Coronary artery (tissue), 2 donors: ENCODE data around the gene UNG.

Experiments
- DNase-seq: peaks from one replicate; pipeline ENCODE4 v3.0.0-alpha.2; 2017; ENCODE audit warnings: low spot score
- H3K27ac ChIP-seq, 2 donors: fragments of 200-600 bp; sonication (generic); one replicate each; pipeline ENCODE4 v1.5.1; 2016 to 2019
- H3K4me3 ChIP-seq: fragments of 200-600 bp; sonication (generic); 2 replicates; pipeline ENCODE4 v1.5.1; 2016; ENCODE audit warnings: mild to moderate bottlenecking, moderate library complexity
- CTCF ChIP-seq: fragments of 200-600 bp; sonication (generic); IDR thresholded peaks from one replicate; pipeline ENCODE4 v1.5.1; 2019; ENCODE audit warnings: antibody characterized with exemption

UNG gene

GRCh38 chr12:109099431-109100020 lies 2.1 kb downstream of the UNG start:
- H3K4me3 ChIP-seq, result peak overlapping the region; percentile 83
- no peak for TF ChIP-seq CTCF

DNA sequence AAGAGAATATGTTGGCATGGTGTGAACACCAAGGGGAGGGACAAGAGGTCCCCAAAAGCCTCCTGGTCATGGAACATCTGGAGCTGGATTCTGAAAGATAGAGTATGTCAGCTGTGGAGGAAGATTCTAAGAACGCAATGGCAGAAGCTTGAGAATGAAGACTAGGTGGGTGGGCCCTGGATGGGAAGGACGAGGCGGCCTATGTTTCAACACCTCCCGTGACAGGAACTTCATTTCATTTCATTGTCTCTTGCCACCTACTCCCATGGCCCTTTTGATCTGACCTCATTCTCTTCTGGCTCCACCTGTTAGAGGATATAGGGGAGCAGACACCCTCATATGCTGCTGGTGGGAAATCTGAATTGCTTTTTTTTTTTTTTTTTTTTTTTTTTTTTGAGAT lies 3.3 kb downstream of the UNG start:
- TF ChIP-seq CTCF, result no peak
- no peak for DNase-seq
- Histone ChIP-seq H3K27ac (no peak overlapping the region), H3K4me3 (no peak overlapping the region)

More at GRCh38 chr12:109099431-109100020, 2.1 kb downstream of the UNG start:
- peak overlapping the region; percentile 85 to 93 for H3K27ac ChIP-seq
- DNase-seq, result no peak

DNA sequence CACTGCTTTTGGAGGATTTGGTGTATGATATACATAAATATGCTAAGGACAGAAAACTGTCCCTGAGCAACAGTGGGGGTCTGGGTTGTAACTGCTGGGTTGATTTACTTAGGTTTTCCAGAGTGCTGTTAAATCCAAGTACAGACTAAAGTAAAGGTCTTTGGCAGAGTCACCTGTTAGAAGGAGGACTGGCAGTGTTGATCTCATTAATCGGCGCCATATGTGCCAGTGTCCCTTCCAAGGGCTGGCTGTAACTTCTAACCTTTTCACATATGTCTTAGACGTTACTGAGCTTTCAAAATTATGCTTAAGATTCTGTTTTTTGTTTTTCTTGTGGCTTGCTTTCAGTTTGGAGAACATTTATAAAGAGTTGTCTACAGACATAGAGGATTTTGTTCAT lies 5.1 kb downstream of the UNG start:
- Histone ChIP-seq H3K27ac (no peak overlapping the region), H3K4me3 (no peak overlapping the region)
- no peak for DNase-seq
- no peak for TF ChIP-seq CTCF

DNA sequence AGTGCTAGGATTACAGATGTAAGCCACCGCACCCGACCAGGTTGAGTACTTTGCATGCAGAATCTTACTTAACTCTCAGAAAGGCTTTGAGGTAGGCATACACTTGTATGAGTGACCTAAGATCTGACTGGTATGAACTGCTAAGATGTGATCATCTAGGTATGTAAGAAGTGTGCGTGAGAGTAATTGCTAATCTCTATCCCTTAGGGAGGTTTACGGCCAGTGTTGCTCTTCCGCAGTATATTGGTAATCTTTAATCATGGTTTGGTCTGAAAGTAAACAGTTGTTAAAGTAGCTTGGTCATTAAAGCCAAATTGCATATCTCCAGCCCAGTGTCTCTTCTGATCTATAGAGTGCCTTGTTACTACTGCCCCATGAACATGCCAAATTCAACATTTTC lies 7.8 kb downstream of the UNG start:
- Histone ChIP-seq H3K27ac (no peak overlapping the region), H3K4me3 (no peak overlapping the region)
- DNase-seq, result no peak
- TF ChIP-seq CTCF, result no peak

- Histone ChIP-seq H3K27ac (peak overlapping the region; percentile 81 to 94), H3K4me3 (no peak overlapping the region)
- no peak for TF ChIP-seq CTCF
- DNase-seq, result no peak
Observed at GRCh38 chr12:109109746-109110350, 12.5 kb downstream of the UNG start.

- DNase-seq, result peak; percentile 94
- peak overlapping the region; percentile 81 to 94 for H3K27ac ChIP-seq
- TF ChIP-seq CTCF, result no peak
- H3K4me3 ChIP-seq, result peak overlapping the region; percentile 77
Observed at GRCh38 chr12:109110988-109111495, 13.6 kb downstream of the UNG start.
